Measurements from ENCODE around the gene SMYD5.

Gene SMYD5

GRCh38 chr2:73237168-73237567 lies 23.1 kb downstream of the SMYD5 start:
- no peak for FAIRE-seq
- no peak for DNase-seq (ENCODE audit: low spot score)

- FAIRE-seq: no peak
- no peak for DNase-seq (ENCODE audit: low spot score)
Measured at GRCh38 chr2:73238149-73238548, 24.1 kb downstream of the SMYD5 start.

GRCh38 chr2:73238976-73239375 lies 24.9 kb downstream of the SMYD5 start:
- no peak for FAIRE-seq

GRCh38 chr2:73239776-73240175 lies 25.7 kb downstream of the SMYD5 start:
- DNase-seq (ENCODE audit: low spot score): no peak
- FAIRE-seq: no peak

More at GRCh38 chr2:73238976-73239375, 24.9 kb downstream of the SMYD5 start:
- DNase-seq (ENCODE audit: low spot score): no peak

GRCh38 chr2:73243884-73244570 lies 30.0 kb downstream of the SMYD5 start:
- FAIRE-seq: peak; percentile 40
- DNase-seq (ENCODE audit: low spot score): no peak

- DNase-seq (ENCODE audit: low spot score) (no peak), FAIRE-seq (no peak)
Measured at GRCh38 chr2:73244580-73244979, 30.5 kb downstream of the SMYD5 start.

- DNase-seq (ENCODE audit: low spot score): no peak
- no peak for FAIRE-seq
Measured at GRCh38 chr2:73246850-73247249, 32.8 kb downstream of the SMYD5 start.

- FAIRE-seq: no peak
Measured at GRCh38 chr2:73249636-73250035, 35.6 kb downstream of the SMYD5 start.

GRCh38 chr2:73250872-73251846 lies 37.1 kb downstream of the SMYD5 start:
- DNase-seq (ENCODE audit: low spot score) (no peak), FAIRE-seq (no peak)

More at GRCh38 chr2:73249636-73250035, 35.6 kb downstream of the SMYD5 start:
- DNase-seq (ENCODE audit: low spot score): no peak

- FAIRE-seq: no peak
- DNase-seq (ENCODE audit: low spot score): no peak
Measured at GRCh38 chr2:73252238-73253027, 38.4 kb downstream of the SMYD5 start.

GRCh38 chr2:73253400-73253799 lies 39.4 kb downstream of the SMYD5 start:
- DNase-seq (ENCODE audit: low spot score): no peak
- FAIRE-seq: no peak

GRCh38 chr2:73253901-73254300 lies 39.9 kb downstream of the SMYD5 start:
- no peak for DNase-seq (ENCODE audit: low spot score)
- no peak for FAIRE-seq

GRCh38 chr2:73254343-73255006 lies 40.4 kb downstream of the SMYD5 start:
- FAIRE-seq (peak; percentile 40), DNase-seq (ENCODE audit: low spot score) (no peak)

GRCh38 chr2:73255007-73255644 lies 41.1 kb downstream of the SMYD5 start:
- DNase-seq (ENCODE audit: low spot score) (no peak), FAIRE-seq (no peak)

GRCh38 chr2:73255907-73256617 lies 42.0 kb downstream of the SMYD5 start:
- DNase-seq (ENCODE audit: low spot score) (no peak), FAIRE-seq (peak; percentile 17)

GRCh38 chr2:73256618-73256922 lies 42.5 kb downstream of the SMYD5 start:
- DNase-seq (ENCODE audit: low spot score) (no peak), FAIRE-seq (peak; percentile 76)

- DNase-seq (ENCODE audit: low spot score): no peak
- no peak for FAIRE-seq
Measured at GRCh38 chr2:73257021-73257420, 43.0 kb downstream of the SMYD5 start.

GRCh38 chr2:73257425-73258125 lies 43.5 kb downstream of the SMYD5 start:
- DNase-seq (ENCODE audit: low spot score) (no peak), FAIRE-seq (no peak)

GRCh38 chr2:73258186-73258912 lies 44.3 kb downstream of the SMYD5 start:
- DNase-seq (ENCODE audit: low spot score) (no peak), FAIRE-seq (no peak)

Data from urothelium cell line (cell line).